OCI-LY7 (cell line): Measurements from ENCODE around the gene GNAQ. TPM values are rescaled to one million over a fixed set of nuclear protein-coding genes. Genes with fewer than 3 reads are reported as not detected.
"Not testable (repeated sequence)": the region's sequence is repeated elsewhere in the genome, so short reads cannot be mapped to it uniquely, and the experiment has no call there.

Experiments
- BruUV-seq: library from RNA; stranded (reverse); fragments of 400-500 nt; replicated peaks from 2 replicates; lab custom pipeline; 2021; lab: Mats Ljungman, UMichigan
- CTCF ChIA-PET: fragments of 300-600 bp; sonication (Branson Sonifier 250); formaldehyde crosslinking; loops from one replicate; lab custom pipeline; 2022; ENCODE audit warnings: antibody characterized with exemption; ENCODE audit not compliant: unreplicated experiment; lab: Charles Lee
- POLR2A ChIA-PET: fragments of 300-600 bp; sonication (Branson Sonifier 250); formaldehyde crosslinking; loops from one replicate; lab custom pipeline; 2022; ENCODE audit warnings: antibody characterized with exemption; lab: Charles Lee
- DNase-seq: peaks from one replicate; pipeline ENCODE4 v3.0.0-alpha.2; 2015; ENCODE audit warnings: low spot score
- H2AFZ ChIP-seq: fragments of 200-600 bp; sonication (generic), shearing (Covaris generic); 2 replicates; pipeline ENCODE4 v1.6.1; 2014; ENCODE audit warnings: mild to moderate bottlenecking, antibody characterized with exemption, low read length, moderate library complexity
- H3K27ac ChIP-seq: fragments of 200-600 bp; sonication (generic); 2 replicates; pipeline ENCODE4 v1.5.1; 2014; ENCODE audit warnings: mixed run types, low read depth, mild to moderate bottlenecking, moderate library complexity, low read length, inconsistent platforms; ENCODE audit not compliant: poor library complexity, severe bottlenecking
- H3K36me3 ChIP-seq: fragments of 200-600 bp; sonication (generic); 2 replicates; pipeline ENCODE4 v1.6.1; 2014; ENCODE audit warnings: mild to moderate bottlenecking, antibody characterized with exemption, low read length, moderate library complexity, mixed read lengths; ENCODE audit not compliant: insufficient read depth
- H3K4me1 ChIP-seq: fragments of 200-600 bp; sonication (generic); 2 replicates; pipeline ENCODE4 v1.5.1; 2014; ENCODE audit warnings: mild to moderate bottlenecking, low read length; ENCODE audit not compliant: insufficient read depth, poor library complexity, severe bottlenecking
- H3K4me2 ChIP-seq: fragments of 200-600 bp; sonication (generic); 2 replicates; pipeline ENCODE4 v1.6.1; 2014; ENCODE audit warnings: mild to moderate bottlenecking, low read length
- H3K4me3 ChIP-seq: fragments of 200-600 bp; sonication (generic); 2 replicates; pipeline ENCODE4 v1.5.1; 2014; ENCODE audit warnings: mild to moderate bottlenecking, low read depth, low read length; ENCODE audit not compliant: poor library complexity, severe bottlenecking
- H3K79me2 ChIP-seq: fragments of 200-600 bp; sonication (generic); 2 replicates; pipeline ENCODE4 v1.6.1; 2016; ENCODE audit warnings: low read depth, mild to moderate bottlenecking, low read length, moderate library complexity, mixed read lengths; ENCODE audit not compliant: insufficient read depth
- H3K9me2 ChIP-seq: fragments of 200-600 bp; sonication (generic); 2 replicates; pipeline ENCODE4 v1.6.1; 2016; ENCODE audit warnings: mild to moderate bottlenecking, low read length, mixed read lengths; ENCODE audit not compliant: insufficient read depth
- H3K9me3 ChIP-seq: fragments of 200-600 bp; sonication (generic); 2 replicates; pipeline ENCODE4 v1.6.1; 2014; ENCODE audit warnings: mild to moderate bottlenecking, mixed run types, low read length, mixed read lengths
- H4K20me1 ChIP-seq: fragments of 200-600 bp; sonication (generic); 2 replicates; pipeline ENCODE4 v1.6.1; 2014; ENCODE audit warnings: mild to moderate bottlenecking, antibody characterized with exemption, low read length, moderate library complexity, mixed read lengths; ENCODE audit not compliant: insufficient read depth
- CTCF ChIP-seq: fragments of 200-600 bp; sonication (generic); conservative IDR thresholded peaks from 2 replicates; pipeline ENCODE4 v1.5.1; 2014; ENCODE audit warnings: mild to moderate bottlenecking, antibody characterized with exemption, low read length, moderate library complexity, mixed read lengths
- EZH2phosphoT487 ChIP-seq: fragments of 200-600 bp; sonication (generic); IDR thresholded peaks from 2 replicates; pipeline ENCODE4 v1.6.1; 2018; ENCODE audit warnings: low read depth, borderline replicate concordance, mild to moderate bottlenecking, mixed run types, antibody characterized with exemption, low read length, moderate library complexity, mixed read lengths
- intact Hi-C: fragments of 100-400 bp; cut with micrococcal nuclease; formaldehyde crosslinking; loops from one replicate; pipeline ENCODE4 v1.10.0; 2022; ENCODE audit not compliant: unreplicated experiment
- total RNA-seq, 2 experiments: library from RNA; depleted of rRNA in 1 of 2; stranded (reverse); fragments of >200 nt in 1 of 2; shearing (Covaris generic) in 1 of 2; gene quantifications; 2 replicates each; pipeline ENCODE4 v1.2.3, GENCODE V29; 2014 to 2022

The GNAQ gene
- total RNA-seq, 2 experiments from 2014 or later = not detected

GRCh38 chr9:77763566-77763965 lies 268.0 kb downstream of the GNAQ start:
- Histone ChIP-seq H3K4me2 (no peak overlapping the region), H3K4me1 (no peaks in the 10 kb centered on the region), H2AFZ (no peak overlapping the region), H3K36me3 (no peaks in the 10 kb centered on the region), H3K9me3 (no peaks in the 10 kb centered on the region), H3K4me3 (no peak overlapping the region), H3K9me2 (no peaks in the 10 kb centered on the region), H4K20me1 (no peaks in the 10 kb centered on the region), H3K79me2 (no peaks in the 10 kb centered on the region), H3K27ac (no peak overlapping the region)
- ChIA-PET CTCF (no interaction called here), POLR2A (interaction anchor here (0.7 kb wide), 1 partner anchor 452 kb away, joined by 3 read pairs; no protein-coding TSS in a partner anchor)
- BruUV-seq = no TSS peak
- no peak for DNase-seq
- TF ChIP-seq CTCF = no peak
- no peak for TF ChIP-seq EZH2phosphoT487
- intact Hi-C loops = no loop called here

GRCh38 chr9:77760919-77761318 lies 270.7 kb downstream of the GNAQ start:
- BruUV-seq, POLR2A ChIA-PET, H4K20me1 ChIP-seq, DNase-seq, H3K9me3 ChIP-seq, H3K4me2 ChIP-seq, H3K36me3 ChIP-seq, H3K27ac ChIP-seq, H3K79me2 ChIP-seq, intact Hi-C loops, H3K4me1 ChIP-seq, H2AFZ ChIP-seq, H3K4me3 ChIP-seq, H3K9me2 ChIP-seq, CTCF ChIA-PET: not testable (repeated sequence)

- Histone ChIP-seq H3K79me2 (no peaks in the 10 kb centered on the region), H3K27ac (no peak overlapping the region), H3K9me3 (no peaks in the 10 kb centered on the region), H4K20me1 (no peaks in the 10 kb centered on the region), H3K4me3 (no peak overlapping the region), H3K36me3 (no peaks in the 10 kb centered on the region), H3K4me2 (no peak overlapping the region), H2AFZ (no peak overlapping the region), H3K9me2 (no peaks in the 10 kb centered on the region), H3K4me1 (no peaks in the 10 kb centered on the region)
- no peak for TF ChIP-seq EZH2phosphoT487
- no peak for TF ChIP-seq CTCF
- CTCF ChIA-PET = no interaction called here
- no TSS peak for BruUV-seq
- intact Hi-C loops = loop anchor here (10.0 kb wide), 1 partner anchor 595 kb away; no protein-coding TSS in a partner anchor
- DNase-seq = no peak
- POLR2A ChIA-PET = interaction anchor here (0.6 kb wide), 1 partner anchor 944 kb away, joined by 3 read pairs; no protein-coding TSS in a partner anchor
These were observed 272.2 kb downstream of the GNAQ start for GRCh38 chr9:77759391-77759790.
